HepG2 (cell line): ENCODE results near the gene GLO1. TPM values are rescaled to one million over a fixed set of nuclear protein-coding genes. Genes with fewer than 3 reads are reported as not detected.

Source experiments
- ATAC-seq: fragments of 200-7000 bp; cut with Tn5 transposase; 3 replicates; pipeline ENCODE4 v1.9.1; 2020; ENCODE audit warnings: mild to moderate bottlenecking, moderate library complexity
- BruUV-seq: library from RNA; stranded (reverse); fragments of 400-500 nt; replicated peaks from 2 replicates; lab custom pipeline; 2021; lab: Mats Ljungman, UMichigan
- CTCF ChIA-PET: fragments of 300-600 bp; formaldehyde crosslinking; extraction: SDS; loops from one replicate; lab custom pipeline; 2021; ENCODE audit warnings: low total read pairs, inconsistent platforms, low intra/inter-chr PET ratio; lab: Yijun Ruan, JAX
- POLR2A ChIA-PET: fragments of 350-600 bp; sonication (Branson Sonifier 250); formaldehyde crosslinking; loops from one replicate; lab custom pipeline; 2020; ENCODE audit warnings: antibody characterized with exemption, inconsistent platforms; lab: Yijun Ruan, JAX
- DNase-seq: peaks from one replicate; pipeline ENCODE4 v3.0.0-alpha.2; 2015; ENCODE audit warnings: low spot score
- FAIRE-seq: peaks from 3 replicates; lab custom pipeline; 2011; peaks lifted over from hg19 to GRCh38; lab: Jason Lieb, UNC
- H2AFZ ChIP-seq: one replicate; pipeline ENCODE4 v1.6.1; 2011; ENCODE audit warnings: low read length, inconsistent platforms
- H3K27ac ChIP-seq: fragments of 300-600 bp; 3 replicates; pipeline ENCODE4 v1.8.0; 2011; ENCODE audit warnings: mixed run types, mild to moderate bottlenecking, mixed read lengths, low read length, inconsistent platforms; ENCODE audit not compliant: insufficient read depth; ENCODE audit errors: extremely low read length
- H3K27me3 ChIP-seq, 2 experiments: fragments of 200-600 bp in 1 of 2; 2 replicates in 1 of 2; 3 replicates in 1 of 2; pipeline versions ENCODE4 v1.6.0 to v1.8.0; 2011; ENCODE audit warnings: low read length in 2 of 2, mild to moderate bottlenecking in 2 of 2, moderate library complexity in 2 of 2, inconsistent platforms in 1 of 2; ENCODE audit not compliant: insufficient read depth in 2 of 2, control insufficient read depth in 1 of 2
- H3K36me3 ChIP-seq, 2 experiments: fragments of 200-600 bp in 1 of 2; replicated peaks in 1 of 2; 2 replicates in 1 of 2; 3 replicates in 1 of 2; pipeline versions ENCODE4 v1.5.1 to v1.8.0; 2011; ENCODE audit warnings: low read length in 2 of 2, inconsistent platforms in 1 of 2; ENCODE audit not compliant: insufficient read depth in 2 of 2, control insufficient read depth in 1 of 2
- H3K4me1 ChIP-seq: 2 replicates; pipeline ENCODE4 v1.5.1; 2012; ENCODE audit warnings: low read length, inconsistent platforms; ENCODE audit not compliant: insufficient read depth
- H3K4me2 ChIP-seq: 2 replicates; pipeline ENCODE4 v1.6.0; 2011; ENCODE audit warnings: low read depth, low read length, inconsistent platforms
- H3K4me3 ChIP-seq, 3 experiments: fragments of 200-600 bp in 1 of 3; sonication (generic), shearing (Covaris generic) in 1 of 3; replicated peaks in 1 of 3; 2 replicates each; pipeline ENCODE4 v1.5.1; 2011 to 2016; ENCODE audit warnings: low read length in 3 of 3, inconsistent platforms in 2 of 3, low read depth in 2 of 3, mild to moderate bottlenecking in 2 of 3, control low read depth in 1 of 3, mixed read lengths in 1 of 3; ENCODE audit not compliant: insufficient read depth in 1 of 3
- H3K79me2 ChIP-seq: one replicate; pipeline ENCODE4 v1.6.1; 2011; ENCODE audit warnings: low read length, inconsistent platforms; ENCODE audit not compliant: insufficient read depth
- H3K9ac ChIP-seq: 2 replicates; pipeline ENCODE4 v1.6.0; 2011; ENCODE audit warnings: mild to moderate bottlenecking, low read depth, low read length, inconsistent platforms; ENCODE audit not compliant: insufficient read depth
- H3K9me3 ChIP-seq: 2 replicates; pipeline ENCODE4 v1.5.1; 2012; ENCODE audit warnings: mild to moderate bottlenecking, low read length
- H4K20me1 ChIP-seq: 2 replicates; pipeline ENCODE4 v1.6.0; 2011; ENCODE audit warnings: inconsistent platforms, mild to moderate bottlenecking, low read length, moderate library complexity; ENCODE audit not compliant: insufficient read depth
- FOXO1 ChIP-seq: sonication (generic); formaldehyde crosslinking; IDR thresholded peaks from 2 replicates; pipeline ENCODE4 v1.4.0; 2020; ENCODE audit warnings: missing genetic modification reagents
- RAD21 ChIP-seq: fragments of 450-650 bp; formaldehyde crosslinking; IDR thresholded peaks from 2 replicates; pipeline ENCODE4 v1.5.0; 2020; ENCODE audit warnings: mild to moderate bottlenecking
- SMC3 ChIP-seq: IDR thresholded peaks from 2 replicates; pipeline ENCODE4 v1.6.1; 2011; ENCODE audit warnings: low read length, improper control_type of control experiment
- STAG1 ChIP-seq: sonication (generic); formaldehyde crosslinking; IDR thresholded peaks from 2 replicates; pipeline ENCODE4 v1.4.0; 2020; ENCODE audit warnings: missing genetic modification reagents
- TSC22D2 ChIP-seq: sonication (generic); formaldehyde crosslinking; IDR thresholded peaks from 2 replicates; pipeline ENCODE4 v1.5.1; 2020; ENCODE audit warnings: missing genetic modification reagents, mild to moderate bottlenecking, borderline replicate concordance
- ZNF225 ChIP-seq: sonication (generic); formaldehyde crosslinking; IDR thresholded peaks from 2 replicates; pipeline ENCODE4 v1.4.0; 2020; ENCODE audit warnings: mild to moderate bottlenecking, missing genetic modification reagents
- WGBS: methylation state at CpG from one replicate; pipeline ENCODE4 v1.1.6; 2017; ENCODE audit warnings: low lambda C conversion rate; 5-methylcytosine and 5-hydroxymethylcytosine counted together
- in situ Hi-C: cut with HindIII; loops from 2 replicates; pipeline ENCODE4 v1.10.0; 2017; ENCODE audit warnings: low pct_unique_long_range_greater_than_20kb; ENCODE audit not compliant: extremely low pct_ligation_motif_present
- intact Hi-C: fragments of 100-400 bp; cut with micrococcal nuclease; formaldehyde crosslinking; loops from one replicate; pipeline ENCODE4 v1.10.0; 2022; ENCODE audit not compliant: unreplicated experiment
- polyA plus RNA-seq, 8 experiments: library from polyadenylated mRNA; depleted of rRNA in 3 of 8; stranded (reverse) in 7 of 8; unstranded in 1 of 8; fragments of >200 nt; fragmentation: Illumina TruSeq in 4 of 8; extraction: Trizol in 4 of 8; gene quantifications; 2 replicates each; pipeline versions ENCODE4 v1.2.1 to v1.2.3, GENCODE V29; 2011 to 2016; ENCODE audit warnings: low read depth in 4 of 8, missing spikeins in 1 of 8, mixed read lengths in 1 of 8; ENCODE audit not compliant: insufficient read depth in 1 of 8
- total RNA-seq, 5 experiments: library from RNA; depleted of rRNA; stranded (reverse); fragments of >200 nt; fragmentation: Illumina TruSeq; extraction: Trizol; gene quantifications; 2 replicates each; pipeline ENCODE4 v1.2.3, GENCODE V29; 2016; ENCODE audit warnings: low read depth in 1 of 5
- TF ChIP-seq, protein P1 (sequence below): sonication (generic); formaldehyde crosslinking; IDR thresholded peaks from 2 replicates; pipeline ENCODE4 v1.8.1; 2023; ENCODE audit warnings: mild to moderate bottlenecking, inconsistent platforms, moderate library complexity, missing genetic modification reagents, borderline replicate concordance
- TF ChIP-seq, protein P2 (sequence below): sonication (generic); formaldehyde crosslinking; IDR thresholded peaks from 2 replicates; pipeline ENCODE4 v1.5.0; 2020; ENCODE audit warnings: mild to moderate bottlenecking, missing genetic modification reagents, moderate library complexity

The GLO1 gene
- total and polyA plus RNA-seq, 2 of the 13 experiments (the other 11 are each of a cell fraction or from before 2014, with no cell fraction given): 77.1 to 177 TPM

DNA sequence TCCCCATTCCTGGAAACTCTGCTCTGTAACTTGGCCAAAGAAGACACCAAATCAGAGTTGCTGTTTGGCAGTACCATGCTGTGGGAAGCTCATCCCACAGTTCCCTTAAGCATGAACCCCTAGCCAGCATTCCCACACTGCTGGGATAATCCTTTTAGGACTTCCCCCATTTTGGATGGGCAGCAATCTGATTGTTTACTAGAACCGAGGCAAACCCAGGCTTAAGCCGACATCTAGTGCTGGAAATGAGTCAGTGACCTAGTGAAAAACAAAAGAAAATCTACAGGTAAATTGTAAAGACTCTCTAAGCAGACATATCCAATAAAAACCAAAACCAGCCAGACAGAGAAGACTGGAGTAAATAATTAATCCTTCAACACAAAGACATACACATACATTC is 17.4 kb upstream of the GLO1 start:
- no peak overlapping the region for H3K4me3 ChIP-seq

More for the DNA sequence above, 17.4 kb upstream of the GLO1 start:
- Histone ChIP-seq H3K4me2 (no peak overlapping the region), H3K9me3 (no peaks in the 10 kb centered on the region), H3K79me2 (no peaks in the 10 kb centered on the region), H3K27me3 (peaks cover 0 to 3% of the 10 kb centered on the region in 2 experiments; a peak in 1 of 5 replicates), H3K27ac (no peak overlapping the region), H3K36me3 (no peaks in the 10 kb centered on the region), H2AFZ (no peak overlapping the region), H3K4me1 (peaks cover 6% of the 10 kb centered on the region; the same call in 1 of the 2 replicates), H3K9ac (no peak overlapping the region), H4K20me1 (no peaks in the 10 kb centered on the region)
- in situ Hi-C loops (no loop called here), intact Hi-C loops (no loop called here)
- peak; percentile 78 for ATAC-seq
- peak; percentile 18 for FAIRE-seq
- DNase-seq: peak; percentile 25
- ChIA-PET CTCF (no interaction called here), POLR2A (no interaction called here)
- no TSS peak for BruUV-seq
- TF ChIP-seq TSC22D2 (no peak), RAD21 (peak; percentile 60), SMC3 (peak; percentile 52; the same call in 1 of the 2 replicates), ZNF225 (peak; percentile 99; the same call in 1 of the 2 replicates), FOXO1 (CRISPR knock-in tag) (0 out of 2 replicates have a peak, but pooled peaks have one; percentile 19), STAG1 (peak; percentile 75)
- TF ChIP-seq, protein P1, sequence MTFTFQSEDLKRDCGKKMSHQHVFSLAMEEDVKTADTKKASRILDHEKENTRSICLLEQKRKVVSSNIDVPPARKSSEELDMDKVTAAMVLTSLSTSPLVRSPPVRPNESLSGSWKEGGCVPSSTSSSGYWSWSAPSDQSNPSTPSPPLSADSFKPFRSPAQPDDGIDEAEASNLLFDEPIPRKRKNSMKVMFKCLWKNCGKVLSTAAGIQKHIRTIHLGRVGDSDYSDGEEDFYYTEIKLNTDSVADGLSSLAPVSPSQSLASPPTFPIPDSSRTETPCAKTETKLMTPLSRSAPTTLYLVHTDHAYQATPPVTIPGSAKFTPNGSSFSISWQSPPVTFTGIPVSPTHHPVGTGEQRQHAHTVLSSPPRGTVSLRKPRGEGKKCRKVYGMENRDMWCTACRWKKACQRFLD (CRISPR knock-in tag): no peak
- TF ChIP-seq, protein P2, sequence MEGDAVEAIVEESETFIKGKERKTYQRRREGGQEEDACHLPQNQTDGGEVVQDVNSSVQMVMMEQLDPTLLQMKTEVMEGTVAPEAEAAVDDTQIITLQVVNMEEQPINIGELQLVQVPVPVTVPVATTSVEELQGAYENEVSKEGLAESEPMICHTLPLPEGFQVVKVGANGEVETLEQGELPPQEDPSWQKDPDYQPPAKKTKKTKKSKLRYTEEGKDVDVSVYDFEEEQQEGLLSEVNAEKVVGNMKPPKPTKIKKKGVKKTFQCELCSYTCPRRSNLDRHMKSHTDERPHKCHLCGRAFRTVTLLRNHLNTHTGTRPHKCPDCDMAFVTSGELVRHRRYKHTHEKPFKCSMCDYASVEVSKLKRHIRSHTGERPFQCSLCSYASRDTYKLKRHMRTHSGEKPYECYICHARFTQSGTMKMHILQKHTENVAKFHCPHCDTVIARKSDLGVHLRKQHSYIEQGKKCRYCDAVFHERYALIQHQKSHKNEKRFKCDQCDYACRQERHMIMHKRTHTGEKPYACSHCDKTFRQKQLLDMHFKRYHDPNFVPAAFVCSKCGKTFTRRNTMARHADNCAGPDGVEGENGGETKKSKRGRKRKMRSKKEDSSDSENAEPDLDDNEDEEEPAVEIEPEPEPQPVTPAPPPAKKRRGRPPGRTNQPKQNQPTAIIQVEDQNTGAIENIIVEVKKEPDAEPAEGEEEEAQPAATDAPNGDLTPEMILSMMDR (CRISPR knock-in tag): peak; percentile 76
- WGBS: 0% methylated on average over 2 of the region's 2 CpGs
